Upper lobe of left lung (tissue), 4 donors: ENCODE data around the gene DHX29.

Experiments used
- CTCF ChIP-seq, 6 experiments: fragments of 450-650 bp in 4 of 6; fragments of 200-600 bp in 2 of 6; sonication (generic) in 2 of 6; IDR thresholded peaks; one replicate each; pipeline ENCODE4 v1.5.1; 2016 to 2019; ENCODE audit warnings: antibody characterized with exemption in 6 of 6
- POLR2AphosphoS5 ChIP-seq, 2 donors: sonication (generic); formaldehyde crosslinking; IDR thresholded peaks; one replicate each; pipeline ENCODE4 v1.5.1; 2017; ENCODE audit warnings: antibody characterized with exemption in 2 of 2

- TF ChIP-seq CTCF (IDR thresholded peaks at IDR 0.05) (no peak), POLR2AphosphoS5 (IDR thresholded peaks at IDR 0.05) (no peak)
These were observed 851 bp upstream of the DHX29 start for GRCh38 chr5:55308254-55308836.
